Parathyroid adenoma (tissue), 2 donors: Measurements from ENCODE around the gene CLIC1.

Experiments
- H2AFZ ChIP-seq: fragments of 300-600 bp; sonication (generic); one replicate; pipeline ENCODE4 v1.7.0; 2017; ENCODE audit warnings: antibody characterized with exemption, mild to moderate bottlenecking
- H3K27ac ChIP-seq: fragments of 300-600 bp; sonication (generic); one replicate; pipeline ENCODE4 v1.7.0; 2017
- H3K27me3 ChIP-seq: fragments of 300-600 bp; sonication (generic); one replicate; pipeline ENCODE4 v1.7.0; 2017; ENCODE audit warnings: low read length; ENCODE audit not compliant: control insufficient read depth, insufficient read depth
- H3K36me3 ChIP-seq: fragments of 300-600 bp; sonication (generic); one replicate; pipeline ENCODE4 v1.7.0; 2017; ENCODE audit warnings: low read length; ENCODE audit not compliant: control insufficient read depth, insufficient read depth
- H3K4me1 ChIP-seq: fragments of 300-600 bp; sonication (generic); one replicate; pipeline ENCODE4 v1.7.0; 2017; ENCODE audit warnings: control low read depth
- H3K4me2 ChIP-seq: fragments of 300-600 bp; sonication (generic); one replicate; pipeline ENCODE4 v1.7.0; 2017; ENCODE audit warnings: low read length
- H3K4me3 ChIP-seq: fragments of 300-600 bp; sonication (generic); one replicate; pipeline ENCODE4 v1.7.0; 2017; ENCODE audit warnings: low read depth, low read length
- H3K79me2 ChIP-seq: fragments of 300-600 bp; sonication (generic); one replicate; pipeline ENCODE4 v1.7.0; 2017; ENCODE audit warnings: control low read depth
- H3K9ac ChIP-seq: fragments of 300-600 bp; sonication (generic); one replicate; pipeline ENCODE4 v1.7.0; 2017; ENCODE audit warnings: mild to moderate bottlenecking
- H3K9me3 ChIP-seq: fragments of 300-600 bp; sonication (generic); one replicate; pipeline ENCODE4 v1.7.0; 2017; ENCODE audit warnings: low read length; ENCODE audit not compliant: control insufficient read depth
- CTCF ChIP-seq: fragments of 300-600 bp; sonication (generic); IDR thresholded peaks from one replicate; pipeline ENCODE4 v1.7.0; 2017; ENCODE audit warnings: antibody characterized with exemption, mild to moderate bottlenecking
- donor health status: primary hyperparathyroidism.

The CLIC1 gene

GRCh38 chr6:31702819-31703716 lies 33.3 kb downstream of the CLIC1 start, which contains the start of gene ABHD16A:
Gene ABHD16A, minus strand, starts transcription at chr6:31703324. Its CDS starts 43 bp downstream, at chr6:31703281.
- H3K4me3 ChIP-seq, result peak within 1 kb of the TSS; percentile 88
- peak within 1 kb of the TSS; percentile 96 for H2AFZ ChIP-seq
- H3K79me2 ChIP-seq, result peaks cover 11% of the 10 kb centered on the region
- H3K27ac ChIP-seq, result peak within 1 kb of the TSS; percentile 96
- no peaks in the 10 kb centered on the region for H3K36me3 ChIP-seq
- peak within 1 kb of the TSS; percentile 94 for H3K9ac ChIP-seq
- peak within 1 kb of the TSS; percentile 82 for H3K4me2 ChIP-seq
- H3K9me3 ChIP-seq, result no peaks in the 10 kb centered on the region
- peak; percentile 27 for TF ChIP-seq CTCF
- no peaks in the 10 kb centered on the region for H3K27me3 ChIP-seq
- peaks cover 12% of the 10 kb centered on the region for H3K4me1 ChIP-seq

DNA sequence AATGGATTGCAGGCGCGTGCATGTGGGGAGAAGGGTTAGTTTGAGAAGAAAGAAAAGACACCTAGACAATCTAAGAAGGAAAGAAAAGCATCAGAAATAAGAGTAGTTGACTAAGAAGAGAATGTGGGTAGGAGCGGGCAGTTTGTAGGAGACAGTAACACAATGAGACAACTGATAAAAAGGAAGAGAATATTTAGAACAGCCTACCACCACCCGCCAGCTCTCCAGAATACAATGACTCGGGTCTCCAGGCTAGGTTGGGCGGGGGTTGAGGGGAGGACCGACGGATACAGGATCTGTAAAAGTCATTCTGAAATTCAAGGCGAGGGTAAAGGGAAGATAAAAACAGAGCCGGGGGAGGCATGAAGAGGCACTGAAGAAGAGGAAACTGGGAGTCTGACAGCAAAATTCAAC lies 33.9 kb downstream of the CLIC1 start:
- peak overlapping the region; percentile 82 for H3K4me2 ChIP-seq
- H3K4me1 ChIP-seq, result peaks cover 12% of the 10 kb centered on the region
- H3K36me3 ChIP-seq, result no peaks in the 10 kb centered on the region
- H3K79me2 ChIP-seq, result peaks cover 11% of the 10 kb centered on the region
- no peaks in the 10 kb centered on the region for H3K9me3 ChIP-seq
- peak overlapping the region; percentile 96 for H2AFZ ChIP-seq
- peak overlapping the region; percentile 96 for H3K27ac ChIP-seq
- TF ChIP-seq CTCF, result no peak
- H3K9ac ChIP-seq, result peak overlapping the region; percentile 94
- H3K27me3 ChIP-seq, result no peaks in the 10 kb centered on the region
- H3K4me3 ChIP-seq, result peak overlapping the region; percentile 88

DNA sequence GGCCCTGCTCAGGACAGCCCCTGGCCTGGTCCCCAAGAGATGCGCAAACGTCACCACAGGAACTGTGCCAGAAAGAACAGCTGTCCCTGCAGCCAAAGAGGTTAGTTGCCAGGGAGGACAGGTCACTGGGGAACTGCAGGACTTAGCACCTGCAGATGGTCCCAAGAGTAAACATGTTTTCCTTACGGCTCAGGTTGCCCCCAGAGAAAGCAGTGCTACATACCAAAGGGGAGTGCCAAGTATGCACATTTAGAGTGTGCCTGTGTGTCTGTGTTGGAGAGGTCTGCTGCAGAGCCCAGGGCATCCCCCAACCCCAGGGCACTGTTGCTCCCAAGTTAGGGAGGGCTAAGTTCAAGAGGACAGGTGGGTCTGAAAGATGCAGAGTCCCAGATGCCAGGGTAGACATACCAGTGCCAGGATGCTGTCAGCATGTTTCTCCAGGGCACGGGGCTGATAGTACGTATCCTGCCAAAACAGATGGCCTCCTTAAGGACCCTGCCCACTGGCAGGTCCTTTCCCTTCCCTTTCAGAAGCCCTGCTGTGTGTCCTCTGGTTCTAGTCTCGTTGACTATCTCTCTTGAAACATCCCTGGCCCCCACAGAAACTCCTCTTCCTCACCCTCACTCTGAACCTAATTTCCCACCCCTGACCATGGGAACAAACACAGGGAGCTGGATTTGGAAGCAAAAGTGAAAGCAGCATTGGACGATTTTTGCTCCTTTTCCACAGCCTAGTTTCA lies 34.5 kb downstream of the CLIC1 start:
- Histone ChIP-seq H2AFZ (peak overlapping the region; percentile 96), H3K9ac (no peak overlapping the region), H3K4me1 (peaks cover 12% of the 10 kb centered on the region), H3K4me2 (peak overlapping the region; percentile 82), H3K4me3 (peak overlapping the region; percentile 88), H3K36me3 (no peaks in the 10 kb centered on the region), H3K9me3 (no peaks in the 10 kb centered on the region), H3K27me3 (no peaks in the 10 kb centered on the region), H3K27ac (peak overlapping the region; percentile 96), H3K79me2 (peaks cover 11% of the 10 kb centered on the region)
- no peak for TF ChIP-seq CTCF

DNA sequence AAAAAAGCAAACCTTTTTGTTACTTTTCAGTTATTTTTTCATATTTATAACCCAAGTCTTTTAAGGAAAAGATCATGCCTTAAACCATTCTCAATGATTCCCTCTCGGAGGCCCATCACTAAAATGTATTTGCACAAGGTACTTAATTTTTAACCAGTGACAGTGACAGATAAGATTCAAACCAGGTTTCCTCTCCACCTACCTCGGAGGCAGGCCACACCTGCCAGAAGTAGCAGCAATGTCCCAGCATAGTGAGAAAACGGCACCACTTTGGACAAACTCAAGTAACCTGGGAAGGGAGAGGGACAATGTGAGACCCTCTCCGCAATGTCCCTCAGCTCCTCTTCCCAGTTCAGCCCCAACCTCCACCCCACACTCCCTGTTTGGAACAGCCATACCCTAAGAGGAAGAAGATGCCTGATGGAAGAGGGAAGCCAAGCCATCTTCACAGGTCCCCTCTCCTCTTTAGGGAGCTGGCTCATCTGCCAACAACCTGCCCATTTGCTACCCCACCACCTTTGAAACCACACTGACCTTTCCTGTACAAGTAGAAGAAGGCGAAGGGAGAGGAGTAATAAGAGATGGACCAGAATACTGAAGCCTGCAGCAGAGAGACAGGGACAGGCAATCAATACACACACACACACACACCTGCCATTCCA lies 35.5 kb downstream of the CLIC1 start:
- Histone ChIP-seq H3K27me3 (no peaks in the 10 kb centered on the region), H3K4me3 (no peak overlapping the region), H2AFZ (no peak overlapping the region), H3K4me2 (no peak overlapping the region), H3K9ac (no peak overlapping the region), H3K79me2 (peaks cover 11% of the 10 kb centered on the region), H3K36me3 (no peaks in the 10 kb centered on the region), H3K9me3 (no peaks in the 10 kb centered on the region), H3K4me1 (peaks cover 12% of the 10 kb centered on the region), H3K27ac (no peak overlapping the region)
- TF ChIP-seq CTCF, result no peak
